Aorta (tissue), 5 donors: ENCODE results near the gene MACF1. TPM values are rescaled to one million over a fixed set of nuclear protein-coding genes. Genes with fewer than 3 reads are reported as not detected.

Experiments
- ATAC-seq: fragments of 200-7000 bp; cut with Tn5 transposase; one replicate; pipeline ENCODE4 v1.9.1; 2022; ENCODE audit warnings: moderate library complexity; ENCODE audit not compliant: low FRiP score
- DNase-seq, 2 donors: peaks; one replicate each; pipeline ENCODE4 v3.0.0-alpha.2; 2020
- H3K27ac ChIP-seq, 2 donors: one replicate each; pipeline ENCODE4 v1.5.1; 2013; ENCODE audit warnings: low read length in 2 of 2, mild to moderate bottlenecking in 2 of 2, moderate library complexity in 2 of 2, control low read depth in 1 of 2, inconsistent platforms in 1 of 2, low read depth in 1 of 2
- H3K27me3 ChIP-seq, 2 donors: one replicate each; pipeline ENCODE4 v1.6.1; 2013; ENCODE audit warnings: control low read depth in 1 of 2, low read length in 1 of 2, mild to moderate bottlenecking in 1 of 2, moderate library complexity in 1 of 2; ENCODE audit not compliant: insufficient read depth in 2 of 2, control insufficient read depth in 1 of 2
- H3K36me3 ChIP-seq, 2 donors: one replicate each; pipeline ENCODE4 v1.6.1; 2013; ENCODE audit warnings: control low read depth in 1 of 2, low read length in 1 of 2, mild to moderate bottlenecking in 1 of 2; ENCODE audit not compliant: insufficient read depth in 2 of 2, control insufficient read depth in 1 of 2
- H3K4me1 ChIP-seq, 2 donors: one replicate each; pipeline ENCODE4 v1.6.1; 2013; ENCODE audit warnings: low read length in 2 of 2, control low read depth in 1 of 2, mild to moderate bottlenecking in 1 of 2, moderate library complexity in 1 of 2; ENCODE audit not compliant: insufficient read depth in 2 of 2, control insufficient read depth in 1 of 2
- H3K4me3 ChIP-seq, 2 donors: one replicate each; pipeline ENCODE4 v1.5.1; 2013; ENCODE audit warnings: low read length in 2 of 2, control low read depth in 1 of 2, mild to moderate bottlenecking in 1 of 2
- H3K9me3 ChIP-seq: one replicate; pipeline ENCODE4 v1.6.1; 2013; ENCODE audit warnings: mild to moderate bottlenecking, low read length; ENCODE audit not compliant: control insufficient read depth
- WGBS, 2 donors: extraction: QIAGEN DNeasy Blood & Tissue Kit; methylation state at CpG; one replicate each; pipeline ENCODE4 v1.1.7; 2013; 5-methylcytosine and 5-hydroxymethylcytosine counted together
- intact Hi-C, 2 donors: fragments of 100-400 bp; cut with DNase I; formaldehyde crosslinking; loops; one replicate each; pipeline versions ENCODE4 v1.14.2 to v1.15.0; 2022
- polyA plus RNA-seq, 2 donors: library from polyadenylated mRNA; stranded (reverse); fragments of 200-250 nt; gene quantifications; one replicate each; pipeline ENCODE4 v1.2.3, GENCODE V29; 2013
- total RNA-seq, 2 donors: library from RNA; stranded (reverse); fragmentation: NEBNext Ultra II Directional; extraction: Animal tissue kit (Norgen Biotek cat#: 25700); gene quantifications; one replicate each; pipeline ENCODE4 v1.2.1, GENCODE V29; 2021
- donor health status: healthy with polysubstance abuse.
- donor health status: Bipolar disorder and iron deficiency.
- donor health status: DM: no; HTN: no; CAD: no.
- donor health status: DM: no; HTN: no; CAD: no.
- donor health status: DM: yes; HTN: yes; CAD: no.

MACF1 gene
- total and polyA plus RNA-seq, 4 donors: 38.9 to 785 (median 386) TPM

DNA sequence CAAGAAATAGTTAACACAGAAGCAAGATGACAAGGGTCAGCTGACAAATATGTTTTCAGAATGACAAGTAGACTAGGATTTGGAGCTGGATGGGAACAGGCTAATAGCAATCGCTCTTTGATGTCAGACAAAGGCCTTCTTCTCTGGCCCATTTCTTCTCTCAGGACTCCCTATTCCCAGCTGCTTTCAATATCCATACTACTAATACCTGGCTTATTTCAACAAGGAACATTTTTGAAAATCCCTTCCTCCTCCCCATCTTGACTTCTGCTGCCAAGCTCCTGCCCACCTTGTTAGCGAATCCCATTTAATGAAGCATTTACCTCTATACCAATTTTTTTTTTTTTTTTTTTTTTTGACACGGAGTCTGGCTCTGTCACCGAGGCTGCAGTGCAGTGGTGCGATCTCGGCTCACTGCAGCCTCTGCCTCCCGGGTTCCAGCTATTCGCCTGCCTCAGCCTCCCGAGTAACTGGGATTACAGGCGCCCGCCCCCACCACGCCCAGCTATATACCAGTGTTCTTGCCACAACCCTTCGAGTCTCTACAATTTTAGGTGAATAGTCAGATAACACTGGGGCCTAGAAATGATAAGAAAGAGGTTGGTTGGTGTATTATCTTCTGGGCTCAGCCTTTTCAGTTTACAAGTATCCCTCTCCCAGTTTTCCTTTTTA is 68.4 kb downstream of the MACF1 start:
- 82 to 83% methylated on average over 13 of the region's 13 CpGs for WGBS, 2 donors
- intact Hi-C loops: no loop called here
- no peaks in the 10 kb centered on the region for H3K36me3 ChIP-seq
- no peaks in the 10 kb centered on the region for H3K9me3 ChIP-seq
- peaks cover 1 to 23% of the 10 kb centered on the region in 2 donors for H3K4me1 ChIP-seq
- DNase-seq: no peak
- no peak for ATAC-seq
- H3K27me3 ChIP-seq: no peaks in the 10 kb centered on the region
- H3K4me3 ChIP-seq: no peak overlapping the region
- H3K27ac ChIP-seq: no peak overlapping the region

DNA sequence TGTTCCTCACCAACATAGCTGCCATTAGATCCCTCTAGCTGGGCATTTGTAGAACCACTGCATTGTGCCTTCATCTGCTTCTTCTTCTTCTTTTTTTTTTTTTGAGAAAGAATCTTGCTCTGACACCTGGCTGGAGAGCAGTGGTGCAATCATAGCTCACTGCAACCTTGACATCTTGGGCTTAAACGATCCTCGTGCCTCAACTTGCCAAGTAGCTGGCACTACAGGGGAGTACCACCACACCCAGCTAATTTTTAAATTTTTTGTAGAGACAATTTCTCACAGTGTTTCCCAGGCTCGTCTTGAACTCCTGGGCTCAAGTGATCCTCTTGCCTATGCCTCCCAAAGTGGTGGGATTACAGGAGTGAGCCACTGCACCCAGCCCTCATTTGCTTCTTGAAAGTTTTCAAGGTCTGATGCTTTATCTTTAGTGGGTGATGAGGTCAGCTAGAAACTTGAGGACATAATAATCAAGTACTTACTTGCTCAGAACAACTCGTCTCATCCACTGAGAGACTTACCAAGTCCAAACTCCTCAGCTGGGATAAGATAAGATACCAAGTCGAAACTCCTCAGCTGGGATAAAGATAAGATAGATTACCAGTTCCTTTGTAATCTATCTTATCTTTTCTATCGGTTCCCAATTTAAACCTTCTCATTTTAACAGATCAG is 71.5 kb downstream of the MACF1 start:
- no peak overlapping the region for H3K27ac ChIP-seq
- no peaks in the 10 kb centered on the region for H3K9me3 ChIP-seq
- 61 to 64% methylated on average over 6 of the region's 6 CpGs for WGBS, 2 donors
- intact Hi-C loops: no loop called here
- no peak overlapping the region for H3K4me3 ChIP-seq
- H3K36me3 ChIP-seq: no peaks in the 10 kb centered on the region
- no peaks in the 10 kb centered on the region for H3K27me3 ChIP-seq
- no peak for ATAC-seq
- no peak for DNase-seq
- H3K4me1 ChIP-seq: peaks cover 1 to 9% of the 10 kb centered on the region in 2 donors

DNA sequence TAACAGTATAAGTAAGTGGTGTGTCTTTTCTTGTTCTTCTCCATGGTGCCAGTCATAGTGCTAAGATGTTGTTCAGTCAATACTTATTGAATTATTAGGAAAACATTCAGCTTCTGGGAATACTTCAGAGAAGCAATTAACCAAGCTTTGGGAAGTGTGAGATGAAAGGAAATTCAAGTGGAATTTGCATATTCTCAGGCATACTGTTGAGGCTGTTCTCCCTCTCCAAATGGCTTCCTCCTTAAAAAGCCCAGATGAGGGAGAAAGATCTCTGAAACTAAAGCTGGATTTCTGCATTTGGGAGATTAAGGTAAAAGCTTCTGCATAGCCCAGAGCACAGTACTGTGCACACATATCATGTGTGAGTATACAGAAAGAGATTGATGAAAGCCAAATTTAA is 73.4 kb downstream of the MACF1 start:
- Histone ChIP-seq H3K36me3 (no peaks in the 10 kb centered on the region), H3K4me1 (peaks cover 3 to 5% of the 10 kb centered on the region in 2 donors), H3K27ac (no peak overlapping the region), H3K27me3 (no peaks in the 10 kb centered on the region), H3K9me3 (no peaks in the 10 kb centered on the region), H3K4me3 (no peak overlapping the region)
- no peak for ATAC-seq
- DNase-seq: no peak
- intact Hi-C loops: no loop called here

DNA sequence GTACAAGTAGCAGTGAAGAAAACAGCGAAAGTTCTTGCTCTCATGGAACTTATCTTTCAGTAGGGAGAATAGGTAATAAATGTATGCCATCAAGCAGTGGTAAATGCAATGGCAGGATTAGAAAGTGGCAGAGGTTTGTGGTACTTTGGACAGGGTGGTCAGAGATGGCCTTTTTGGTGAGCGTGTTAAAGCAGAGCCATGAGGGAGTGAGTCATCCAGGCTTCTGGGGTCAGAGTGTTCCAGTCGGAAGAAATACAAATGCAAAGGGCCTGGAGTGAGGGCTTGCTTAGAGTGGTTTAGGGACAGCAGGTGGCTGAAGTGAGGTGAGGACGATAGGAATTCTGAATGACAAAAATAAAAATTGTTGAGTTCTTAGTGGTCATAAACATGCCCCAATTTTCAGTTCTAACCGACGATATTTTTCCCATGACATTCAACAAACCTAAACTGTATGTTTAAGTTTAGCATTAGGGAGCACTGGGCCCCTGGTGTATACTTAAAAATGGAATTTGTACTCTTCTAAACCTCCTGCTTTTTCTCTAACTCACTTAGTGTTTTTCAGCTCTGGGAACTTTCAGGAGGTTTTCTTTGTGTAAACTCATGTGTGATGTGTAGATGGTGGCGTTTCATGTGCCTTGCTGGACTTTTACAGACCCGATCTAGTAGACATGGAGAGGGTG is 78.2 kb downstream of the MACF1 start:
- 55 to 67% methylated on average over 7 to 8 of the region's 8 CpGs for WGBS, 2 donors
- H3K9me3 ChIP-seq: no peaks in the 10 kb centered on the region
- H3K27me3 ChIP-seq: no peaks in the 10 kb centered on the region
- intact Hi-C loops: no loop called here
- peaks cover 12% of the 10 kb centered on the region in 2 donors for H3K36me3 ChIP-seq
- ATAC-seq: no peak
- DNase-seq: no peak
- H3K27ac ChIP-seq: no peak overlapping the region
- H3K4me1 ChIP-seq: peaks cover 3 to 5% of the 10 kb centered on the region in 2 donors
- no peak overlapping the region for H3K4me3 ChIP-seq

DNA sequence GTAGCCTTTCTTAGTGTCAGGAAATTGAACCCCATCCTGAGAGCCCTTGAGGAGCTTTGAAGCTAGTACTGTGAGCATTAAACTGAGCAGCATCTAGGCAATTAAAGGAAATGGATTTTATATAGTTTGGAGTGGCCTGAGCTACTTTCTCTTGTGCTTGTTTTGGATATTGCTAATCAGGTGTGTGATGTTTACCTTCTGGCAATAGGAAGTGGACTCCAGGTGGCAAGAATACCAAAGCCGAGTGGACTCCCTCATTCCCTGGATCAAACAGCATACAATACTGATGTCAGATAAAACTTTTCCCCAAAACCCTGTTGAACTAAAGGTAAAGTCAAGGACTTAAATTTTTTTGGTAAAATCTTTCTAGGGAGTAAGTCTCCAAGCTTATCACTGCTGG is 79.4 kb downstream of the MACF1 start:
- WGBS, 2 donors: 68 to 72% methylated on average over 1 of the region's 1 CpG
- H3K9me3 ChIP-seq: no peaks in the 10 kb centered on the region
- no peak overlapping the region for H3K4me3 ChIP-seq
- ATAC-seq (no peak), DNase-seq (no peak)
- H3K27ac ChIP-seq: no peak overlapping the region
- no peaks in the 10 kb centered on the region for H3K27me3 ChIP-seq
- peaks cover 3 to 5% of the 10 kb centered on the region in 2 donors for H3K4me1 ChIP-seq
- peaks cover 13% of the 10 kb centered on the region in 2 donors for H3K36me3 ChIP-seq
- intact Hi-C loops: no loop called here

DNA sequence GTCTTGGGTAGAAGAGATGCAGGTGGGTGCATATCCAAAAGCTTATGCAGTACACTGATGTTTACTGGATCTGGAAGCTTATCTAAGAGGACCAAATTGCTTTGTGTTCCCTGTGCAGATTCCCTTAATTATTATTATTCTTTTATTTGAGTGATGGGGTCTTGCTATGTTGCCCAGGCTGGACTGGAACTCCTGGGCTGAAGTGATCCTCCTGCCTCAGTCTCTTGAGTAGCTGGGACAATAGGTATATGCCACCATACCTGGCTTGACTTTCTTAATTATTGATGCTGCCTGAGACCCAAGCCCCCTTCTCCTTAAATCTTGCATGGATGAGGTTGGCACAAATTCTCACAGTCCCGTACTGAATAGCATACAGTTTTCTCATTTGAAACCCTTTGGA is 83.0 kb downstream of the MACF1 start:
- H3K4me3 ChIP-seq: no peak overlapping the region
- H3K27me3 ChIP-seq: no peaks in the 10 kb centered on the region
- 93 to 94% methylated on average over 1 of the region's 1 CpG for WGBS, 2 donors
- ATAC-seq: no peak
- no peak for DNase-seq
- intact Hi-C loops: no loop called here
- H3K36me3 ChIP-seq: peaks cover 16 to 17% of the 10 kb centered on the region in 2 donors
- H3K27ac ChIP-seq: no peak overlapping the region
- H3K4me1 ChIP-seq: peaks cover 2 to 4% of the 10 kb centered on the region in 2 donors
- no peaks in the 10 kb centered on the region for H3K9me3 ChIP-seq

DNA sequence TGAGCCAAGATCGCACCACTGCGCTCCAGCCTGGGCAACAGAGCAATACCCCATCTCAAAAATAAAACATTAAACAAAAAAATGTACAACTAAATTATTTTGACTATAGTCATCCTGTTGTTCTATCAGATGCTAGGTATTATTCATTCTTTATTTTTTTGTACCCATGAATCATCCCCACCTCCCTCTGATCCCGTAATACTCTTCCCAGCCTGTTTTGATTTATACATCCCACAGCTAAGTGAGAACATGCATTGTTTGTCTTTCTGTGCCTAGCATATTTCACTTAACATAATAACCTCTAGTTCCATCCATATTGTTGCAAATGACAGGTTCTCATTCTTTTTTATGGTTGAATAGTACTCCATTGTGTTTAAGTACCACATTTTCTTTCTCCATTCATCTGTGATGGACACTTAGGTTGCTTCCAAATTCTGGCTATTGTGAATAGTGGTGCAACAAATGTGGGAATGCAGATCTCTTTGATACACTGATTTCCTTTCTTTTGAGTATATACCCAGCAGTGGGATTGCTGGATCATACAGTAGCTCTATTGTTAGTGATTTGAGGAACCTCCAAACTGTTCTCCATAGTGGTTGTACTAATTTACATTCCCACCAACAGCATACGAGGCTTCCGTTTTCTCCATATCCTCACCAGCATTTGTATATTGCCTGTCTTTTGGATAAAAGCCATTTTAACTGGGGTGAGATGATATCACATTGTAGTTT is 84.4 kb downstream of the MACF1 start:
- no peak for DNase-seq
- no peak for ATAC-seq
- Histone ChIP-seq H3K4me1 (no peaks in the 10 kb centered on the region), H3K36me3 (peaks cover 18 to 20% of the 10 kb centered on the region in 2 donors), H3K9me3 (no peaks in the 10 kb centered on the region), H3K27ac (no peak overlapping the region), H3K27me3 (no peaks in the 10 kb centered on the region), H3K4me3 (no peak overlapping the region)
- intact Hi-C loops: no loop called here
- 91 to 94% methylated on average over 5 of the region's 5 CpGs for WGBS, 2 donors

DNA sequence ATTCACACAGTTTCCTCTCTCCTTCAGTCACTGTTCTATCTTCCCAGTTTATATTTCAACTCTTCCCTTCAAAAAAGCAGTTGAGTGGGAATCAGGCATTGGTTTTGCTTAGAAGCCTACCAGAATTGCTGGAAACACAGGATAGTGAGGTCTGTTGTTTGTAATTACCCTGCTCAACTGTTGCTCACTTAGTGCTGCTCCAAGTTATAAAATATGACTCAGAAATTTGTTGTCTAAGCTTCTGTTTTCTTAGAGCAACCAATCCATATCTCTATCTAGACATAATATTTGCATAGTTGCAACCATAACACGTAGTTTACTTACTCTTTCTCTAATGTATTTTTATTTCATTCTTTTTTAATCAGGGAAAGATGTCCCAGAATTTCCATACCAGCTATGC is 87.9 kb downstream of the MACF1 start:
- Histone ChIP-seq H3K4me3 (no peak overlapping the region), H3K4me1 (peaks cover 0 to 2% of the 10 kb centered on the region in 2 donors), H3K27me3 (no peaks in the 10 kb centered on the region), H3K36me3 (peaks cover 14 to 19% of the 10 kb centered on the region in 2 donors), H3K9me3 (no peaks in the 10 kb centered on the region), H3K27ac (no peak overlapping the region)
- intact Hi-C loops: no loop called here
- ATAC-seq (no peak), DNase-seq (no peak)
- WGBS, 2 donors: 58 to 71% methylated on average over 1 of the region's 1 CpG
